Vagina (tissue), 2 donors: ENCODE measurements around the gene JAG1. TPM values are rescaled to one million over a fixed set of nuclear protein-coding genes. Genes with fewer than 3 reads are reported as not detected.

Source experiments
- DNase-seq, 2 donors: peaks; one replicate each; pipeline ENCODE4 v3.0.0-alpha.2; 2017; ENCODE audit errors: extremely low spot score in 2 of 2
- H3K27ac ChIP-seq: fragments of 200-600 bp; sonication (generic); one replicate; pipeline ENCODE4 v1.5.1; 2019
- H3K27me3 ChIP-seq: fragments of 200-600 bp; sonication (generic); one replicate; pipeline ENCODE4 v1.5.1; 2019
- H3K36me3 ChIP-seq, 2 donors: fragments of 200-600 bp; sonication (generic); one replicate each; pipeline ENCODE4 v1.5.1; 2017 to 2019
- H3K4me1 ChIP-seq: fragments of 200-600 bp; sonication (generic); one replicate; pipeline ENCODE4 v1.5.1; 2019
- H3K4me3 ChIP-seq, 2 donors: fragments of 200-600 bp; sonication (generic); 1 replicate in 1 of 2; 2 replicates in 1 of 2; pipeline ENCODE4 v1.5.1; 2016 to 2019
- H3K9me3 ChIP-seq: fragments of 200-600 bp; sonication (generic); one replicate; pipeline ENCODE4 v1.5.1; 2019
- POLR2A ChIP-seq, 2 donors: fragments of 450-650 bp; IDR thresholded peaks; one replicate each; pipeline ENCODE4 v1.6.1; 2017; ENCODE audit warnings: antibody characterized with exemption in 2 of 2, mild to moderate bottlenecking in 2 of 2, moderate library complexity in 2 of 2
- POLR2AphosphoS5 ChIP-seq, 2 donors: sonication (generic); formaldehyde crosslinking; IDR thresholded peaks; one replicate each; pipeline ENCODE4 v1.9.0; 2017; ENCODE audit warnings: antibody characterized with exemption in 2 of 2, mild to moderate bottlenecking in 2 of 2, low read depth in 1 of 2; ENCODE audit not compliant: insufficient read depth in 1 of 2
- intact Hi-C: fragments of 100-400 bp; cut with DNase I; formaldehyde crosslinking; loops from one replicate; pipeline ENCODE4 v1.15.1; 2023
- total RNA-seq: library from RNA; depleted of rRNA; stranded (reverse); fragments of >200 nt; gene quantifications from one replicate; pipeline ENCODE4 v1.2.3, GENCODE V29; 2016
- TF ChIP-seq, protein P1 (sequence below), 3 experiments: fragments of 450-650 bp in 2 of 3; fragments of 200-600 bp in 1 of 3; sonication (generic) in 1 of 3; IDR thresholded peaks; one replicate each; pipeline ENCODE4 v1.5.1; 2017 to 2019; ENCODE audit warnings: antibody characterized with exemption in 3 of 3, mild to moderate bottlenecking in 2 of 3, moderate library complexity in 2 of 3

The JAG1 gene
- total RNA-seq, 1 donor from 2014 or later = 185 TPM

DNA sequence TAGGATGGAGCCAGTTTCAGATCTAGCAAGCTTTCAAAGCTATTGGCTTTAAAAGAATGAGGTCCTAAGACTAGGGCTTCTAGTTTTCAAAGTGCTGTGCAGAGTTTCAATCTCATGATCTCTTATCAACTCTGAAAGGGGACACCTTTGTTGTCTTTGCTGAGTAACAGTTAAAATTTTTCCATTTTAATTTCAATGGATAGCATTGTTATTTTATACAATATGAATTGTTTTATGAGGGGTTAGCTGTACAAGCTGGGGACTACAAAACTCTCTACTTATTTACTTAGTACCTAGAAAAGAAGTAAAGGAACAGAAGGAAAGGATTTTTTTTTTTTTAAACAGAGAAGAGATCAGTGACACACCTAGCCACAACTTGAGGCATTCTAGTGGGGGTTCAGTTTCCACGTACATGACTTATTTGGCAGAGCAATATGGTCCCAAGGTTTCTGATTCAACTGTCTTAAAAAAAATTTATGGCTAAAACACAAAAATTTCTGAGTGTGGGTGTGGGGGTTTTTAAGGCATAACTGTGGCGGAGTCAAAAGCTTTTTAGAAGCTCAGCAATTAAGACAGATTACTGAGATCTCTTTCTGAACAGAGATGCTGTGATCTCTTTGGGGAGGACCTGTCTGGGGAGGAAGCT, 46.1 kb upstream of the JAG1 start:
- intact Hi-C loops = no loop called here
- no peak overlapping the region for H3K27ac ChIP-seq
- TF ChIP-seq POLR2AphosphoS5 (IDR thresholded peaks at IDR 0.05; ENCODE audit: insufficient read depth in 1 of 2, low read depth in 1 of 2) (no peak), POLR2A (IDR thresholded peaks at IDR 0.05) (no peak)
- TF ChIP-seq, protein P1, sequence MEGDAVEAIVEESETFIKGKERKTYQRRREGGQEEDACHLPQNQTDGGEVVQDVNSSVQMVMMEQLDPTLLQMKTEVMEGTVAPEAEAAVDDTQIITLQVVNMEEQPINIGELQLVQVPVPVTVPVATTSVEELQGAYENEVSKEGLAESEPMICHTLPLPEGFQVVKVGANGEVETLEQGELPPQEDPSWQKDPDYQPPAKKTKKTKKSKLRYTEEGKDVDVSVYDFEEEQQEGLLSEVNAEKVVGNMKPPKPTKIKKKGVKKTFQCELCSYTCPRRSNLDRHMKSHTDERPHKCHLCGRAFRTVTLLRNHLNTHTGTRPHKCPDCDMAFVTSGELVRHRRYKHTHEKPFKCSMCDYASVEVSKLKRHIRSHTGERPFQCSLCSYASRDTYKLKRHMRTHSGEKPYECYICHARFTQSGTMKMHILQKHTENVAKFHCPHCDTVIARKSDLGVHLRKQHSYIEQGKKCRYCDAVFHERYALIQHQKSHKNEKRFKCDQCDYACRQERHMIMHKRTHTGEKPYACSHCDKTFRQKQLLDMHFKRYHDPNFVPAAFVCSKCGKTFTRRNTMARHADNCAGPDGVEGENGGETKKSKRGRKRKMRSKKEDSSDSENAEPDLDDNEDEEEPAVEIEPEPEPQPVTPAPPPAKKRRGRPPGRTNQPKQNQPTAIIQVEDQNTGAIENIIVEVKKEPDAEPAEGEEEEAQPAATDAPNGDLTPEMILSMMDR (IDR thresholded peaks at IDR 0.05) = no peak

DNA sequence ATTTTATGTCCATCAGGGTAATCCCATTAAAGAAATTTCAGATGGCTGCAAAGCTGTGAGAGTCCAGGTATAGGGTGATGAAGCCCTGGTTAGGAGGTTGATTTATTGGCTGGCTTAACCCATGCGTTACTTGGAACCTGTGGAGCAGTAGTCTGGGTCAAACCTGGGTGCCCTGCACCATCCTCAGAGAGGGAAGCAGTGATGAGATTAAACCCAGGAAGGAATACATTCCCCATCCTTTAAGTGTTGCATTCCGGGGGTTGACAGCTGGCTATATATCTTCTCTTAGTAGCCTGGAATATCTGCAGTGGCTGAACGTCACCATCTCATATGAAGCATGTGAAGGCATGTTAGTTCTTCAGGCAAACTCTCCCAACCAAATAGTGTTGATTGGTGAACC, 44.9 kb upstream of the JAG1 start:
- Histone ChIP-seq H3K4me1 (no peaks in the 10 kb centered on the region), H3K9me3 (no peaks in the 10 kb centered on the region), H3K27ac (no peak overlapping the region), H3K4me3 (no peak overlapping the region), H3K36me3 (no peaks in the 10 kb centered on the region), H3K27me3 (no peaks in the 10 kb centered on the region)
- intact Hi-C loops = no loop called here
- DNase-seq = no peak
- no peak for TF ChIP-seq POLR2AphosphoS5 (IDR thresholded peaks at IDR 0.05; ENCODE audit: insufficient read depth in 1 of 2, low read depth in 1 of 2)
- no peak for TF ChIP-seq POLR2A (IDR thresholded peaks at IDR 0.05)
- TF ChIP-seq, protein P1 (IDR thresholded peaks at IDR 0.05) = no peak

More for the DNA sequence above, 46.1 kb upstream of the JAG1 start:
- Histone ChIP-seq H3K4me1 (no peaks in the 10 kb centered on the region), H3K9me3 (no peaks in the 10 kb centered on the region), H3K4me3 (no peak overlapping the region), H3K36me3 (no peaks in the 10 kb centered on the region), H3K27me3 (no peaks in the 10 kb centered on the region)
- DNase-seq = no peak

DNA sequence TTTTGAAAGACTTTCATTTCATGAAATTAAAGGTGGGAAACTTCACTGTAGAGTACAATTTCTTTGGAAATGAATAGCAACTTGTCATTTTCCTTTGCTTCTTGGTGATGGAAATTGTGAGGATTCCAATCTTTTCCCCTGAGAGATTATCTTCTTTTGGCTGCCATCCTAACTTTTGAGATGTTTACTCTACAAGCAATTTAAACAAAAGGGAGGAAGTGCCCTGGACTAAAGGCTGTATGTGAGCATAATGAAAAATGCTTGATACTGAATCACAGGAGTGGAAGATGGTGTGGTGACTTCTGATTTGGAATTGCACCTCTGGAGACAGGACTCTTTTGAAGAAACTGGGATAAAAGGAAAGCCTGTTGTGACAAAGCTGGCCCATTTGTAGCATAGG, 43.1 kb upstream of the JAG1 start:
- H3K27ac ChIP-seq = no peak overlapping the region
- H3K4me1 ChIP-seq = no peaks in the 10 kb centered on the region
- H3K27me3 ChIP-seq = no peaks in the 10 kb centered on the region
- H3K9me3 ChIP-seq = no peaks in the 10 kb centered on the region
- no peak for DNase-seq
- H3K4me3 ChIP-seq = no peak overlapping the region
- H3K36me3 ChIP-seq = no peaks in the 10 kb centered on the region
- TF ChIP-seq POLR2A (IDR thresholded peaks at IDR 0.05) (no peak), POLR2AphosphoS5 (IDR thresholded peaks at IDR 0.05; ENCODE audit: insufficient read depth in 1 of 2, low read depth in 1 of 2) (no peak)
- TF ChIP-seq, protein P1 (IDR thresholded peaks at IDR 0.05) = no peak
- intact Hi-C loops = no loop called here

DNA sequence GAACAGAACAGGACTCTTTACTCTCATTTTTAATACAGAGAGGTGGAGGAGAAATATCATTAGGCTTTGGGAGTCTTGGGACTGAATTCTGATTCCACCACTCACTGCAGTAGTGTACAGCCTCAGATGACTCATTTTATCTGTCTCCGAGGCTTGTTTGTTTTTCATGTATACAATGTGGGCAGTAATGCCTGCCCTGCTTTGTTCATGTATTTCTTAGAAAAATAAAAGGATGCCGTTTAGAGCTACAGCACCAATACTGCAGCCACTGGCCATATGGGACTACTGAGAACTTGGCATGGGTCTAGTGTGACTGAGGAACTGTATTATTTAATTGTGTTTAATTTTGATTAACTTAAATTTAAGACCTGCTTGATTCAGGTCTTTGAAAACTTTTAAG, 41.2 kb upstream of the JAG1 start:
- no peaks in the 10 kb centered on the region for H3K9me3 ChIP-seq
- intact Hi-C loops = no loop called here
- no peak overlapping the region for H3K4me3 ChIP-seq
- H3K4me1 ChIP-seq = no peaks in the 10 kb centered on the region
- no peak for DNase-seq
- H3K27ac ChIP-seq = no peak overlapping the region
- no peaks in the 10 kb centered on the region for H3K36me3 ChIP-seq
- TF ChIP-seq, protein P1 (IDR thresholded peaks at IDR 0.05) = no peak
- TF ChIP-seq POLR2AphosphoS5 (IDR thresholded peaks at IDR 0.05; ENCODE audit: insufficient read depth in 1 of 2, low read depth in 1 of 2) (no peak), POLR2A (IDR thresholded peaks at IDR 0.05) (no peak)
- no peaks in the 10 kb centered on the region for H3K27me3 ChIP-seq

DNA sequence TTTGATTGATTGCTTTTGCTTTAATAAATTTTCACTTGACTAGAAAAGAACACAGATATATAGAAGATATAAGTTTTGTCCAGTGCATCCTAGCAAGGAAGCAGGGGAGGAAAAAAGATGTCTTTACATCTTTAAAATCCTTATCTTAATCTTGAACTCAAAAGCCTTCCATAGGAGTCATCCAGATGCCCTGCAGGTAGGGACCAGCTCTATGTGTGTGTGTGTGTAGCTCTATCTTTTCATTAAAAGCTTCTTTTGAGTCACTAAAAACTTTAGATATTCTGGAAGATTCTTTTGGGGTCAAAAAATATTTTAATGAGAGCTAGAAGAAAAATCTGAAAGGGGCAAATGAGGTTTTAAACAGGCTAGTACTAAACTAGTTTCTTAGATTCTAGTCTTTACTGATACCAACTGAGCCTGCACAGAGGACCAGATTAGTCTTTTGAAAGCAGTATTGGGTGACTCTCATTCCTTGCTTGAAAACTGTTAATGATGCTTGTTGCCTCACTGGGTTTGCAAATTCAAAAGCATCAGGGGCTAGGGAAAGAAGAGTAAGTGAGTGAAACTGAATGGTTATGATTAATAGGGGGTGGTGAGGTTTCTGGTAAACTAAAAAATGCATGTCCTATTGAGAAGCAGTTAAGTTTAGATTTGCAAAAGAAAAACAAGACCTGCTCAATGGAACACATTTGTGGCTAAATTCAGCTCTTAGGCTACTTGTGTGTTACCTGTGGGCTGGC, 40.6 kb upstream of the JAG1 start:
- no peak overlapping the region for H3K4me3 ChIP-seq
- H3K4me1 ChIP-seq = no peaks in the 10 kb centered on the region
- DNase-seq = no peak
- intact Hi-C loops = no loop called here
- H3K27ac ChIP-seq = no peak overlapping the region
- no peaks in the 10 kb centered on the region for H3K27me3 ChIP-seq
- H3K36me3 ChIP-seq = no peaks in the 10 kb centered on the region
- H3K9me3 ChIP-seq = no peaks in the 10 kb centered on the region
- TF ChIP-seq POLR2A (IDR thresholded peaks at IDR 0.05) = no peak
- TF ChIP-seq POLR2AphosphoS5 (IDR thresholded peaks at IDR 0.05; ENCODE audit: insufficient read depth in 1 of 2, low read depth in 1 of 2) = no peak
- TF ChIP-seq, protein P1 (IDR thresholded peaks at IDR 0.05) = no peak
